ENCODE results near the gene LRRK2.
"Not testable (repeated sequence)": the region's sequence is repeated elsewhere in the genome, so short reads cannot be mapped to it uniquely, and the experiment has no call there.

LRRK2 gene

GRCh38 chr12:40248585-40249297 is 23.9 kb downstream of the LRRK2 start:
- DNase-seq: no peak

- not testable (repeated sequence) for DNase-seq
These were observed 25.9 kb downstream of the LRRK2 start for GRCh38 chr12:40250652-40251051.

- no peak for DNase-seq
These were observed 29.1 kb downstream of the LRRK2 start for GRCh38 chr12:40253936-40254335.

GRCh38 chr12:40254455-40255085 is 29.8 kb downstream of the LRRK2 start:
- DNase-seq: no peak

- DNase-seq: no peak
These were observed 33.6 kb downstream of the LRRK2 start for GRCh38 chr12:40258371-40258770.

GRCh38 chr12:40261937-40262336 is 37.1 kb downstream of the LRRK2 start:
- no peak for DNase-seq

- DNase-seq: no peak
These were observed 37.9 kb downstream of the LRRK2 start for GRCh38 chr12:40262657-40263056.

- no peak for DNase-seq
These were observed 39.0 kb downstream of the LRRK2 start for GRCh38 chr12:40263616-40264409.

GRCh38 chr12:40271981-40272664 is 47.3 kb downstream of the LRRK2 start:
- no peak for DNase-seq

- DNase-seq: no peak
These were observed 57.1 kb downstream of the LRRK2 start for GRCh38 chr12:40281791-40282364.

GRCh38 chr12:40286583-40286982 is 61.8 kb downstream of the LRRK2 start:
- DNase-seq: no peak

GRCh38 chr12:40287369-40287975 is 62.7 kb downstream of the LRRK2 start:
- no peak for DNase-seq

GRCh38 chr12:40292788-40293429 is 68.1 kb downstream of the LRRK2 start:
- DNase-seq: no peak

GRCh38 chr12:40298341-40298740 is 73.5 kb downstream of the LRRK2 start:
- no peak for DNase-seq

GRCh38 chr12:40300490-40300889 is 75.7 kb downstream of the LRRK2 start:
- no peak for DNase-seq

GRCh38 chr12:40309001-40309400 is 84.2 kb downstream of the LRRK2 start:
- DNase-seq: no peak

- DNase-seq: no peak
These were observed 85.4 kb downstream of the LRRK2 start for GRCh38 chr12:40310211-40310610.

GRCh38 chr12:40312196-40312595 is 87.4 kb downstream of the LRRK2 start:
- DNase-seq: no peak

- DNase-seq: no peak
These were observed 88.3 kb downstream of the LRRK2 start for GRCh38 chr12:40312982-40313576.

GRCh38 chr12:40313928-40314327 is 89.1 kb downstream of the LRRK2 start:
- no peak for DNase-seq

GRCh38 chr12:40314927-40315326 is 90.1 kb downstream of the LRRK2 start:
- no peak for DNase-seq

Measured in CD4-positive, alpha-beta T cell treated with Interleukin-6 for 4 hours (primary cell).